HUDEP-2 (cell line): ENCODE data around the gene C6.
"Not testable (repeated sequence)": the region's sequence is repeated elsewhere in the genome, so short reads cannot be mapped to it uniquely, and the experiment has no call there.

Experiments used
- DNase-seq, 76 experiments: peaks; one replicate each; lab custom pipeline; 2025; ENCODE audit not compliant: unreplicated experiment in 76 of 76; lab: John Stamatoyannopoulos, UW

The C6 gene

GRCh38 chr5:41200506-41200905, 12.8 kb downstream of the C6 start:
- no peak for DNase-seq

- DNase-seq, result no peak
Measured at GRCh38 chr5:41199660-41200059, 13.7 kb downstream of the C6 start.

DNA sequence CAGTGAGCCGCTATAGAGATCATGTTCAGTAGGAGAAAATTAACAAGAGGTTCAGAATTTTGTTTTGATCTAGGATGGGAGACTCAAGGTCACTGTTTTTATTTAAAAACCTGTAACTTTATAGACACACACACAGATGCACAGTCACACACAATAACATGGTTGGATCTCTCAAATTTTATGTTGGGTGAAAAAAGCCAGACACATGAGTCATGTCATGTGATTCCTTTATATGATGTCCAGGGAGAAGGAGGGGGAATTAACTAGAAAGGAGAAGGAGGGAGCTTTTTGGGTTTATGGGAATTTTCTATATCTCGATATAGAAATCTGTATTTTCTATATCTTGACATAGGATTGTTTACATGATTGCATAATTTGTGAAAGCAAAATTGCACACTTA, 17.1 kb downstream of the C6 start:
- no peak for DNase-seq

GRCh38 chr5:41195228-41195627, 18.1 kb downstream of the C6 start:
- DNase-seq, result no peak

DNA sequence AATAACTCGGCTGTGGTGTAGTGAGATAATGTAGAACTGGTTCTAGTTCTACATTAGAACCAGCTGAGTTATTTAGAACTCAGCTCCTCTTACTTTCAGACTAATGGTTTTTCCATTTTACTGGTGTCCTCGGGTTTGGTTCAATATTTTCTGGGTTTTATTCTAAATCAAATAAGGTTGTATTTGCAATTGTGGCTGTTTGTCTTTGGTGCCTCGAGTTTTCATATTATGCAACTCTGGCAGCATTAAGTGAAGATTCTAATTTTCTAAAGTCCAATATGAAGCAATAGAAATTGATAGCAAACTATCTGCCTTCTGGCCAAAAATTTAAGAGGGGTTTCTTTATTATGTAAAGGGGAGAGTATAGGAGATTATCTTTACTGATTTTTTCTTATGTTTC, 19.0 kb downstream of the C6 start:
- DNase-seq, result no peak

DNA sequence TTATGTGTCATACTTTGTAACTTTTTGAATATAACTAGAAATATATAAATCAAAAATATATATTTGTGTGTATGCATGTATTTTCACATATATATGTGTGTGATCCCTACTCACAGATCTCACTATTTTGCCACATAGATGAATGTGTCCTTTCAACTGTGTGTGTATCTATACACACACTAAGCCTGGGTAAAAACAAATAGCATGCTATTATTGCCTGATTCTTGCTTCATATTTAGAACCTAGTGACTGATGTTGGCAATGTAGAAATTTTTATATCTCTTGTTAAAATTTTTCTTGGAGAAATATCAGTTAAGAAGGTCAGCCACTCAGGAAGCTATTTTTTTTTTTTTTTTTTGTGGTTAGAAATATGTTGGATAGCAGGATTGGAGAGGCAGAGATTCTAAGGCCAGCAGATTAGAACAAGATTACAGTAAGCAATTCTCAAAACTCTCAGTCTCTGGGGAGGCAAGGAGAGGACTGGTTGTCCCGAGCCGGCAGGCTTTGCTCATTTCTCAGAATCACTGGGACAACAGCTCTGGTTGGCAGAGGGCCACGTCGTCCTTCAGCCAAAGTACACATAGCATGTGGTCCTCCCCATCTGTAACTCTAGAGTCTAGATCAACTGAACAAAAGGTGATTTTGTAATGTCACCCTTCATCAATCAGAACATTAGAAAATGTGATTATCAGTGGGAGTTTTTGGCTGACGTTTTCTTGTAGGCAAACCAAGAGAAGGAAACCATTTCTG, 19.7 kb downstream of the C6 start:
- DNase-seq, result peak in 1 of 76 experiments; percentile 3

GRCh38 chr5:41191249-41191648, 22.1 kb downstream of the C6 start:
- no peak for DNase-seq

GRCh38 chr5:41186143-41186542, 27.2 kb downstream of the C6 start:
- DNase-seq, result no peak

- DNase-seq, result not testable (repeated sequence)
Measured at GRCh38 chr5:41183331-41183730, 30.0 kb downstream of the C6 start.

DNA sequence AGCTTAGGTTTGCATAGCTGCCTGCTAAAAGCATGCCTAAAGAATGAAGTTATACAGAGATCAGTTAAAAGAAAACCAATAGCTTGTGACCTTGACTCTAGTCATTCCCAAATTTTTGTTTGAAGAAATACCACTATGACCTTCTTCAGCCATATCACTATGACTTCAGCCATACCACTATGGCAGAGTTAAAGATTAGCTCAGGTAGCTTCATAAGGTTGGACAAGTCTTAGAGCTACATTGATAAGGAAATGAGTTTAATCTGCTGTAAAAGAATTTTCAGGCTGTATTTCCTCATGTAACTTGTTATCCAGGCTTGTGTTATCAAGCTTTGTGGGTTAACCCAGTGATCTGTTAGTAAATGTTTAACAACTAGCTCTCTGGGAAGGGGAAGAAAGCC, 30.7 kb downstream of the C6 start:
- DNase-seq, result no peak

GRCh38 chr5:41181691-41182564, 31.4 kb downstream of the C6 start:
- DNase-seq, result no peak

DNA sequence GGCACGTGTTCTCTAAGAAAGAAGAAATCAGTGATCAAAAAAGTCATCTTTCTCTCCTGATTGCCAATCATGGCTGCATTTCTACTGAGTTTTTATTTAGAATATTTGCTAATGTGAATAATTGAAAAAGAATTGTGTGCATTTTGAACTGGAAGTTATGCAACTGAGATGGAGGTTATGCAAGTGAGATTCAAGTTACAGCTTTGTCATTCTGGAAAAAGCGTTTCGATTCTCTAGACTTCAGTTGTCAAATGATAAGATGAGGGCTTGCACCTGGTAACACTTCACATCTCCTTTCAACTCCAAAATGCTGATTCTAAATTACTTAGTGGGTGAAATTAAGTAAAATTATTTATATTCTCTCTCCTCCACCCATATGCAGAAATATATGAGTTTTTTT, 36.4 kb downstream of the C6 start:
- DNase-seq, result no peak

- no peak for DNase-seq
Measured at GRCh38 chr5:41172012-41172411, 41.3 kb downstream of the C6 start.

DNA sequence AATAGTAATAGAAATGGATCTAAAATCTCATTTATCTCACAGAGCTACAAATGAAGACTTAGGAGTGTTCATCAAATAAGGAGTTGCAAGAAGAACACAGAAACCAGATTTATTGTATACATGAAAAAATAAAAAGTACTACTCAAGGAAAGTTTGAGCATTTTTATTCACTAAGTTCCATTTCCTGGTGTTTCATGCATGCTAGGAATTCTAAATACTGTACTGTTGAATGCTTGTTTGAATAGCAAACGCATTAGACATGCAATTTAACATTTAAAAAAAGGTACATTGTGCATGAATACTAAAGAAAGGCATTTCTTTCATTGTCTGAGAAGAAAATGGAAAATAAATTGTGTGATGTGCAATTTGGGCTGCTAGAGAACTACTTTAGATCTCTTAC, 52.1 kb downstream of the C6 start:
- no peak for DNase-seq

DNA sequence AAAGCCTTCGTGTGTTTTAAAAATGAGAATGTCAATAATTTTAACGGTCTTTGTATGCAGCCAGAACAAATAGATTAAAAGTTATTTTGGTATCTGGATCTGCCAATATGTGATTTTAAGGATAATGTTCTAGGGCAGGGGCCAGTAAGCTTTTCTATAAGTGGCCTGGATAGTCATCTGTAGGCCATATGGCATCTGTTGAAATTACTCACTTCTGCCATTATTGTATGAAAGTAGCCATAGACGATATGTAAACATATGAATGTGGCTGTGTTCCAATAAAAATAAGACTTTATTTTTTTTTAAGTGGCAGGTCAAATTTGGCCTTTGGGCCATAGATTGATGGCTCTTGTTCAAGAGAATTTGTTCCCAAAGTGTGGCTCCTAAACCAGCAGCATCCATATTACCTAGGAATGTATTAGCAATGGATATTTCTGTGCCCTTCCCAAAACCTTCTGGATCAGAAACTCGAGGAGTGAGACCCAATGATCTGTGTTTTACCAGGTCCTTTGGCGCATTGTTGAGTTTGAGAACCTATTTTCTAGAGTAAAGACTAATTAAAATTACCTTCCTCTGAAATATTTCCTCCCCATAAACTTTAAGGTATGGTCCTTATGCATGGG, 55.9 kb downstream of the C6 start:
- DNase-seq, result no peak

DNA sequence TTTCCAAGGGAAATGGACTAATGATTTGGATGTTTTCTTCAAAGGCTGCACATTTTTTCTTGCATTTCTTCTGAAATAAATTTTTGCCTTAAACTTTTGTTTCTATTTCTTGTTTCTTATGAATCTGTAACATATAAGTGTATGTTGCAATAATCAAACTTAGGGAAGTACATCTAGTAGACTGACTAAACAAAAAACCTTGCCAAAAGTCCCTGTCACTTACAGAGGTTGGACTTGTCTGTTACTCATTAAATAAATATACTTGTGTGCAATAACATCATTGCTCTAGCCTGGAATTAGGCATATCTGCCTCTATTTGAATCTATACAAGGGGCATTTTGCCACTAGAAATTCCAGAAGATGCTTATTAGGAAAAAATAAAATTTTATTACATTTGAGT, 56.6 kb downstream of the C6 start:
- no peak for DNase-seq

DNA sequence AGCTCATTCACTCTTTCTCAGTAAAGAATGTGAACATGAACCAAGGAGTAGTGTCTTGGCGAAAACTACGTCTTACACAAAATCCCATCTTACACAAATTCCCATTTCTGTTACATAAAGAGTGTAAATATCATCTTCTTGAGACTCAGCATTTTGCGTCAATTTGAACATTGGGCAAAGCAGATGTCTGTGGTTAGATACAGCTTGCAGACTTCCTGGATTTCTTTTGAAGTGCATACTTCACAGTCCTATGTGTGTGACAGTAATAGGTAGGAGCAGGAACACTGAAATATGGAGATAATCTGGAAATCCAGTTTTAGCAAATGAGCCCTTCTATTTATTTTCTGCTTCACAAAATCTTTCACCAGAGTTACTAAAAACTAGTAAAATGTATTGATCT, 58.8 kb downstream of the C6 start:
- no peak for DNase-seq

DNA sequence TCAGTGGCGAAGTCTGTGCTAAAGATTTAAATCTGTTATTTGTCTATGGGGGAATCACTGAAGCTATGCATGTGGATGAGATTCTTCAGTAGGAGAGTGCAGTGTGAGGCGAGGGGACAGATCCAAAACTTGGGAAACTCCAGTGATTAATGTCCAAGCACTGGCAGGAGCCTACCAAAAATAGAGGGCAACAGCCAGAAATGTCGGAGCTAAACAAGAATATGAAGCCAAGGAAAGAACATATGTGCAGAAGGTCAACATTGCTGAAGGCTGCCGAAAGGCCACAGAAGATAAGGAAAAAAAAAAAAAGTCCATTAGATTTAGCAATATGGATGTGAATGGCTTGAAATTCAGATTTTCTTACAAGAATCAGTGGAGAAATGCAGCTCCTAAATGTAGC, 61.8 kb downstream of the C6 start:
- DNase-seq, result no peak

GRCh38 chr5:41148448-41148847, 64.9 kb downstream of the C6 start:
- no peak for DNase-seq

DNA sequence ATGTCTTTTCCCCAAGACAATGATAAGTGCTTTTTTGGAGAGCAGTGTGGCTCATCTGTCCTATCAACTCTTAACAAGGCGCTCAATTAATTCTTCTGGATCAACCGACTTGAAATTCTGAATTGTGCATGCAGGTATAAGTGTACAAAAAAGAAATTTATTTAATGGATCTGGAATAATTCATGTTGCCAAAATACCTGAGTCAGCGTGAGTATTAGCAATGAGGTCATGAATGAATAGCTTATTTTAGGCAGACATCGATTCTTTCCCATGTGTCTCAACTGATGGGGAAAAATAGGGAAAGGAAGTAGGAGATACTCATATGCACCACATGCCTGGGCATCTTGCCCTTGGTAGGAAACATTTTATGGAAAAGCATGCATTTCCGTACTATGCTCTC, 68.0 kb downstream of the C6 start:
- no peak for DNase-seq

- DNase-seq, result peak in 1 of 76 experiments; percentile 1
Measured at GRCh38 chr5:41143131-41143901, 70.0 kb downstream of the C6 start.
